Upper lobe of left lung (tissue), 6 donors: ENCODE measurements around the gene BLTP3A. TPM values are rescaled to one million over a fixed set of nuclear protein-coding genes. Genes with fewer than 3 reads are reported as not detected.

Experiments used
- ATAC-seq, 2 donors: fragments of 200-7000 bp; cut with Tn5 transposase; one replicate each; pipeline ENCODE4 v1.9.1; 2022; ENCODE audit warnings: mild to moderate bottlenecking in 2 of 2, moderate library complexity in 2 of 2; ENCODE audit not compliant: low FRiP score in 2 of 2
- DNase-seq, 2 donors: peaks; one replicate each; pipeline ENCODE4 v3.0.0-alpha.2; 2019 to 2020
- H3K27ac ChIP-seq, 4 donors: fragments of 200-600 bp; sonication (generic); one replicate each; pipeline ENCODE4 v1.5.1; 2016 to 2019
- H3K27me3 ChIP-seq, 4 donors: fragments of 200-600 bp; sonication (generic); one replicate each; pipeline ENCODE4 v1.5.1; 2017 to 2019
- H3K36me3 ChIP-seq, 4 donors: fragments of 200-600 bp; sonication (generic); one replicate each; pipeline ENCODE4 v1.5.1; 2016 to 2019
- H3K4me1 ChIP-seq, 4 donors: fragments of 200-600 bp; sonication (generic); one replicate each; pipeline ENCODE4 v1.5.1; 2018 to 2019
- H3K4me3 ChIP-seq, 4 donors: fragments of 200-600 bp; sonication (generic); one replicate each; pipeline ENCODE4 v1.5.1; 2017 to 2019; ENCODE audit warnings: mild to moderate bottlenecking in 2 of 4, moderate library complexity in 1 of 4
- H3K9me3 ChIP-seq, 4 donors: fragments of 200-600 bp; sonication (generic); one replicate each; pipeline ENCODE4 v1.5.1; 2018 to 2019
- CTCF ChIP-seq, 6 experiments: fragments of 450-650 bp in 4 of 6; fragments of 200-600 bp in 2 of 6; sonication (generic) in 2 of 6; IDR thresholded peaks; one replicate each; pipeline ENCODE4 v1.5.1; 2016 to 2019; ENCODE audit warnings: antibody characterized with exemption in 6 of 6
- EP300 ChIP-seq, 4 donors: sonication (generic); formaldehyde crosslinking; IDR thresholded peaks; one replicate each; pipeline ENCODE4 v1.5.1; 2017; ENCODE audit warnings: antibody characterized with exemption in 4 of 4, control low read depth in 2 of 4
- POLR2A ChIP-seq, 4 donors: fragments of 450-650 bp; IDR thresholded peaks; one replicate each; pipeline ENCODE4 v1.5.1; 2016 to 2017; ENCODE audit warnings: antibody characterized with exemption in 4 of 4, mild to moderate bottlenecking in 2 of 4
- POLR2AphosphoS5 ChIP-seq, 2 donors: sonication (generic); formaldehyde crosslinking; IDR thresholded peaks; one replicate each; pipeline ENCODE4 v1.5.1; 2017; ENCODE audit warnings: antibody characterized with exemption in 2 of 2
- WGBS, 2 donors: methylation state at CpG; one replicate each; pipeline ENCODE4 v1.1.5; 2017 to 2018; 5-methylcytosine and 5-hydroxymethylcytosine counted together
- total RNA-seq, 6 donors: library from RNA; depleted of rRNA in 4 of 6; stranded (reverse); fragments of >200 nt in 4 of 6; gene quantifications; one replicate each; pipeline versions ENCODE4 v1.1.0 to v1.2.1, GENCODE V29; 2016 to 2021
- donor health status: DM: no; HTN: no; CAD: no; lungs with moderate emphysema.
- donor health status: DM: no; HTN: yes; CAD: no; lungs with severe emphysema.

The BLTP3A gene
- total RNA-seq, 6 donors from 2014 or later, result 10.5 to 23.0 (median 17.9) TPM

- WGBS, 2 donors, result 87 to 90% methylated on average over 10 of the region's 10 CpGs
- DNase-seq (no peak), ATAC-seq (no peak)
- Histone ChIP-seq H3K27ac (no peak overlapping the region), H3K4me3 (no peak overlapping the region), H3K9me3 (no peaks in the 10 kb centered on the region), H3K4me1 (no peaks in the 10 kb centered on the region), H3K36me3 (no peaks in the 10 kb centered on the region), H3K27me3 (no peaks in the 10 kb centered on the region)
- no peak for TF ChIP-seq POLR2A (IDR thresholded peaks at IDR 0.05)
- no peak for TF ChIP-seq CTCF (IDR thresholded peaks at IDR 0.05)
- no peak for TF ChIP-seq EP300 (IDR thresholded peaks at IDR 0.05)
- TF ChIP-seq POLR2AphosphoS5 (IDR thresholded peaks at IDR 0.05), result no peak
Measured at GRCh38 chr6:34810017-34810882, 18.4 kb downstream of the BLTP3A start.

GRCh38 chr6:34810936-34811632, 19.2 kb downstream of the BLTP3A start:
- WGBS, 2 donors, result 84 to 87% methylated on average over 5 of the region's 5 CpGs

GRCh38 chr6:34813028-34813713, 21.3 kb downstream of the BLTP3A start:
- TF ChIP-seq POLR2AphosphoS5 (IDR thresholded peaks at IDR 0.05), result no peak
- TF ChIP-seq POLR2A (IDR thresholded peaks at IDR 0.05), result no peak
- TF ChIP-seq EP300 (IDR thresholded peaks at IDR 0.05), result no peak
- TF ChIP-seq CTCF (IDR thresholded peaks at IDR 0.05), result no peak
- H3K27ac ChIP-seq, result no peak overlapping the region
- 79 to 88% methylated on average over 3 of the region's 3 CpGs for WGBS, 2 donors

More at GRCh38 chr6:34810936-34811632, 19.2 kb downstream of the BLTP3A start:
- H3K9me3 ChIP-seq, result no peaks in the 10 kb centered on the region
- H3K4me1 ChIP-seq, result peaks cover 0 to under 1% (median 0%) of the 10 kb centered on the region in 4 donors
- TF ChIP-seq POLR2AphosphoS5 (IDR thresholded peaks at IDR 0.05), result no peak
- no peak for TF ChIP-seq POLR2A (IDR thresholded peaks at IDR 0.05)
- no peak for TF ChIP-seq EP300 (IDR thresholded peaks at IDR 0.05)
- no peak for TF ChIP-seq CTCF (IDR thresholded peaks at IDR 0.05)
- DNase-seq (no peak), ATAC-seq (no peak)
- no peak overlapping the region for H3K4me3 ChIP-seq
- no peaks in the 10 kb centered on the region for H3K27me3 ChIP-seq
- no peak overlapping the region for H3K27ac ChIP-seq
- no peaks in the 10 kb centered on the region for H3K36me3 ChIP-seq

GRCh38 chr6:34816635-34817301, 24.9 kb downstream of the BLTP3A start:
- peak overlapping the region in 3 of 4 donors; percentile 5 to 69 (median 59) for H3K27ac ChIP-seq
- TF ChIP-seq POLR2AphosphoS5 (IDR thresholded peaks at IDR 0.05), result no peak
- no peak for TF ChIP-seq POLR2A (IDR thresholded peaks at IDR 0.05)
- TF ChIP-seq CTCF (IDR thresholded peaks at IDR 0.05), result no peak
- TF ChIP-seq EP300 (IDR thresholded peaks at IDR 0.05), result no peak
- no peak for DNase-seq
- H3K9me3 ChIP-seq, result no peaks in the 10 kb centered on the region
- WGBS, 2 donors, result 49% methylated on average over 5 of the region's 5 CpGs
- H3K4me3 ChIP-seq, result no peak overlapping the region
- H3K27me3 ChIP-seq, result no peaks in the 10 kb centered on the region
- peaks cover 11 to 25% (median 17%) of the 10 kb centered on the region in 4 donors for H3K4me1 ChIP-seq
- H3K36me3 ChIP-seq, result peaks cover 0 to 4% (median 2%) of the 10 kb centered on the region in 4 donors
- ATAC-seq, result no peak

More at GRCh38 chr6:34813028-34813713, 21.3 kb downstream of the BLTP3A start:
- ATAC-seq (no peak), DNase-seq (no peak)
- H3K27me3 ChIP-seq, result no peaks in the 10 kb centered on the region
- no peaks in the 10 kb centered on the region for H3K36me3 ChIP-seq
- no peaks in the 10 kb centered on the region for H3K9me3 ChIP-seq
- H3K4me1 ChIP-seq, result peaks cover 0 to 15% (median 9%) of the 10 kb centered on the region in 4 donors
- no peak overlapping the region for H3K4me3 ChIP-seq
